CD4-positive, alpha-beta T cell (primary cell): ENCODE data around the gene OMA1. TPM values are rescaled to one million over a fixed set of nuclear protein-coding genes. Genes with fewer than 3 reads are reported as not detected.

Experiments used
- ATAC-seq: fragments of 200-7000 bp; cut with Tn5 transposase; one replicate; pipeline ENCODE4 v1.10.0; 2022; ENCODE audit warnings: mild to moderate bottlenecking; ENCODE audit not compliant: poor library complexity
- CTCF ChIA-PET: fragments of 350-600 bp; sonication (Branson Sonifier 250); formaldehyde crosslinking; loops from one replicate; lab custom pipeline; 2021; ENCODE audit warnings: antibody characterized with exemption, inconsistent platforms; lab: Charles Lee
- POLR2A ChIA-PET: fragments of 350-600 bp; sonication (Branson Sonifier 250); formaldehyde crosslinking; loops from one replicate; lab custom pipeline; 2021; ENCODE audit warnings: antibody characterized with exemption, inconsistent platforms; lab: Charles Lee
- DNase-seq, 14 experiments: peaks; one replicate each; pipeline ENCODE4 v3.0.0-alpha.2; 2013 to 2020; ENCODE audit warnings: mixed read lengths in 2 of 14
- H3K27ac ChIP-seq, 2 donors: one replicate each; pipeline versions ENCODE4 v1.5.1 to v1.7.0; 2013; ENCODE audit warnings: low read length in 2 of 2, low read depth in 1 of 2, mild to moderate bottlenecking in 1 of 2
- H3K27me3 ChIP-seq, 2 experiments: 1 replicate in 1 of 2; 2 replicates in 1 of 2; pipeline versions ENCODE4 v1.6.1 to v1.7.0; 2013; ENCODE audit warnings: low read length in 2 of 2, control low read depth in 1 of 2, mild to moderate bottlenecking in 1 of 2, moderate library complexity in 1 of 2; ENCODE audit not compliant: insufficient read depth in 2 of 2, control insufficient read depth in 1 of 2
- H3K36me3 ChIP-seq: one replicate; pipeline ENCODE4 v1.6.1; 2013; ENCODE audit warnings: low read length, control low read depth; ENCODE audit not compliant: insufficient read depth
- H3K4me1 ChIP-seq: one replicate; pipeline ENCODE4 v1.6.1; 2013; ENCODE audit warnings: low read length, control low read depth; ENCODE audit not compliant: insufficient read depth
- H3K4me3 ChIP-seq: one replicate; pipeline ENCODE4 v1.5.1; 2013; ENCODE audit warnings: mild to moderate bottlenecking, low read length, moderate library complexity
- H3K9me3 ChIP-seq, 2 experiments: 1 replicate in 1 of 2; 2 replicates in 1 of 2; pipeline versions ENCODE4 v1.6.1 to v1.7.0; 2013; ENCODE audit warnings: low read length in 2 of 2, mild to moderate bottlenecking in 2 of 2, control low read depth in 1 of 2, moderate library complexity in 1 of 2; ENCODE audit not compliant: control insufficient read depth in 1 of 2, insufficient read depth in 1 of 2
- H3K27ac Mint-ChIP-seq: one replicate; pipeline ENCODE4 v1.8.0; 2020; ENCODE audit warnings: mixed read lengths
- H3K27me3 Mint-ChIP-seq: one replicate; pipeline ENCODE4 v1.8.0; 2021; ENCODE audit warnings: mixed read lengths
- H3K36me3 Mint-ChIP-seq: one replicate; pipeline ENCODE4 v1.8.0; 2021; ENCODE audit warnings: low read depth, mixed read lengths
- H3K4me1 Mint-ChIP-seq: one replicate; pipeline ENCODE4 v1.8.0; 2021; ENCODE audit warnings: low read depth, mixed read lengths
- H3K4me3 Mint-ChIP-seq: one replicate; pipeline ENCODE4 v1.8.0; 2020; ENCODE audit warnings: mild to moderate bottlenecking, mixed read lengths
- H3K9me3 Mint-ChIP-seq: one replicate; pipeline ENCODE4 v1.8.0; 2020; ENCODE audit warnings: mixed read lengths
- intact Hi-C, 2 experiments: fragments of 100-400 bp; cut with DNase I in 1 of 2; cut with micrococcal nuclease in 1 of 2; formaldehyde crosslinking; loops; one replicate each; pipeline versions ENCODE4 v1.15.1 to v1.9.0; 2023 to 2025; cut with DNase I, micrococcal nuclease
- total RNA-seq, 174 experiments: library from RNA in 2 of 174; stranded (reverse) in 2 of 174; gene quantifications; one replicate each; pipeline ENCODE4 v1.2.3 and lab custom pipeline; 2021 to 2026
- TF ChIP-seq, protein P1 (sequence below): fragments of 200-600 bp; IDR thresholded peaks from one replicate; pipeline ENCODE4 v1.8.0; 2022; ENCODE audit warnings: antibody characterized with exemption, mild to moderate bottlenecking

OMA1 gene
- total RNA-seq, 2 experiments from 2014 or later: 23.7 to 27.7 TPM

DNA sequence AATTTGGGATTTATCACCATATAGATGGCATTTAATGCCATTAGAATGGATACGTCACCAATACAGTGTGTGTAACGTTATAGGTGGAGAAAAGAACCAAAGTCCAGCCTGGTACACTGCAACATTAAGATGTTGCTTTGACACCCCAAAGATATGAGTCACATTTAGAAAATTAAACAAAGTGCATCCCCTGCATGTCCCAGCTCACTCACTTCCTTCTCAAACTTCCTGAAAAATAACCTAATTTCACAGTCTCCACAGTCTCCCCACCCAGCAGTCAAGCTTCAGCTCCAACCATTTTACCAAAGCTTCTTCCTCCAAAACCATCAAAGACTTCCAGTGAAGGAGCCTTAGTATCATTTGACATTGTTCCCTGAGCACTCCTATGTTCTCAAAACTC, 111.9 kb downstream of the OMA1 start:
- H3K27ac ChIP-seq: no peak overlapping the region
- ATAC-seq (no peak), DNase-seq (peak in 1 of 14 experiments; percentile 9)
- Mint-ChIP-seq H3K27ac (no peak overlapping the region), H3K9me3 (no peaks in the 10 kb centered on the region), H3K4me3 (no peak overlapping the region), H3K27me3 (no peaks in the 10 kb centered on the region), H3K36me3 (no peaks in the 10 kb centered on the region), H3K4me1 (no peaks in the 10 kb centered on the region)
- no peaks in the 10 kb centered on the region for H3K36me3 ChIP-seq
- intact Hi-C loops: no loop called here
- POLR2A ChIA-PET: no interaction called here
- H3K4me1 ChIP-seq: no peaks in the 10 kb centered on the region
- TF ChIP-seq, protein P1, sequence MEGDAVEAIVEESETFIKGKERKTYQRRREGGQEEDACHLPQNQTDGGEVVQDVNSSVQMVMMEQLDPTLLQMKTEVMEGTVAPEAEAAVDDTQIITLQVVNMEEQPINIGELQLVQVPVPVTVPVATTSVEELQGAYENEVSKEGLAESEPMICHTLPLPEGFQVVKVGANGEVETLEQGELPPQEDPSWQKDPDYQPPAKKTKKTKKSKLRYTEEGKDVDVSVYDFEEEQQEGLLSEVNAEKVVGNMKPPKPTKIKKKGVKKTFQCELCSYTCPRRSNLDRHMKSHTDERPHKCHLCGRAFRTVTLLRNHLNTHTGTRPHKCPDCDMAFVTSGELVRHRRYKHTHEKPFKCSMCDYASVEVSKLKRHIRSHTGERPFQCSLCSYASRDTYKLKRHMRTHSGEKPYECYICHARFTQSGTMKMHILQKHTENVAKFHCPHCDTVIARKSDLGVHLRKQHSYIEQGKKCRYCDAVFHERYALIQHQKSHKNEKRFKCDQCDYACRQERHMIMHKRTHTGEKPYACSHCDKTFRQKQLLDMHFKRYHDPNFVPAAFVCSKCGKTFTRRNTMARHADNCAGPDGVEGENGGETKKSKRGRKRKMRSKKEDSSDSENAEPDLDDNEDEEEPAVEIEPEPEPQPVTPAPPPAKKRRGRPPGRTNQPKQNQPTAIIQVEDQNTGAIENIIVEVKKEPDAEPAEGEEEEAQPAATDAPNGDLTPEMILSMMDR: no peak
- no peaks in the 10 kb centered on the region for H3K27me3 ChIP-seq
- CTCF ChIA-PET: no interaction called here
- no peak overlapping the region for H3K4me3 ChIP-seq
- no peaks in the 10 kb centered on the region for H3K9me3 ChIP-seq

DNA sequence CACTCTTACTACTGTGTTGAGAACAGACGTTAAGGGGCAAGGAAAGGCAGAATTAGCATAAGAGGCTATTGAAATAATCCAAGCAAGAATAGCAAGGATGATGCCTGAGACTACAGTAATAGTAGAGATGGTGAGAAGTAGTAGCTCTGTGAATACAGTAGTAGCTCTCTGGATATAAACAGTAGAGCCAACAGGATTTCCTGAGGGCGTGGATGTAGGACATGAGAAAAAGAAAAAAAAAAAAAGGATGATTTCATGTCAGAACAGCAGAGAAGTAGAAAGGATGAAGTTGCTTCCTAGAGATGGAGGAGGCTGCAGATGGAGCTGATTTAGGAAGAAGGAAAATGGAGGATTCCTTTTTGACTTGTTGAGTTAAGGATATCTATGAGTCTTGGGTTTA, 112.3 kb downstream of the OMA1 start:
- Mint-ChIP-seq H3K4me3 (no peak overlapping the region), H3K36me3 (peaks cover 3% of the 10 kb centered on the region), H3K4me1 (no peaks in the 10 kb centered on the region), H3K27me3 (no peaks in the 10 kb centered on the region), H3K27ac (no peak overlapping the region), H3K9me3 (no peaks in the 10 kb centered on the region)
- no peaks in the 10 kb centered on the region for H3K27me3 ChIP-seq
- no peak overlapping the region for H3K27ac ChIP-seq
- no peak overlapping the region for H3K4me3 ChIP-seq
- ChIA-PET CTCF (no interaction called here), POLR2A (no interaction called here)
- H3K9me3 ChIP-seq: no peaks in the 10 kb centered on the region
- ATAC-seq (no peak), DNase-seq (no peak)
- intact Hi-C loops: no loop called here
- TF ChIP-seq, protein P1: no peak
- H3K36me3 ChIP-seq: no peaks in the 10 kb centered on the region
- H3K4me1 ChIP-seq: no peaks in the 10 kb centered on the region

DNA sequence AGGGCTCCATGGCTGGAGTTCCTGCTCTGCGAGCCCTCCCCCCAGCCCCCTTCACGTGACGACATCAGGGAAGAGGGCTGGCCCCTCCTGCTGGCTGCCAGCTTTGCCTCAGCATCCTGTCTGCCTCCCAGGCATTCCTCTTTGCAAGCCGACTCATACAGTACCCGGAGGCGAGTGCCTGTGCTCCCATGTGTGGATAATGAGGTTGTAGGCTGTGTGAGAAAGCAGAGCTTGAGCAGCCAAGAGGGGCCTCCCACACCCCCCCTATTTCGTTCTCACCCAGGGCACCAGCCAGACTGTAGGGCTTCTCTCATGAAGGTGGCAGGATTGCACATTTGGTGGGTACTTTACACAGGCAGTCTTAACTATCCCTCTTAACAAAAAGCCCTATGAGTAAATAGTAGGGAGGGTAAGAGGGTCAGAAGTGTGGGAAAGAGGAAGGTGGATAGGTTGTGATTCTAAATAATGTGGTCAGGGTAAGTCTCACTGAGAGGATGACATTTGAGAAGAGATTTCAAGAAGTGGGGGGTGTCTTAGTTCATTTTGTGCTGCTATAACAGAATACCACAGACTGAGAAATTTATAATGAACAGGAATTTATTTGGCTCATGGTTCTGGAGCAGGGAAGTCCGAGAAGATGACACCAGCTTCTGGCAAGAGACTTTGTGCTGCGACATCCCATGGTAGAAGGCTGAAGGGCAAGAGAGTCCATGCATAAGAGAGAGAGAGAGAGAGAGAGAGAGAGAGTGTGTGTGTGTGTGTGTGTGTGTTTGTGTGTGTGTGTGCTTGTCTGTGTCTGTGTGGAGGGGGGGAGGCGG, 113.5 kb downstream of the OMA1 start:
- H3K9me3 ChIP-seq: no peaks in the 10 kb centered on the region

More for the DNA sequence above, 113.5 kb downstream of the OMA1 start:
- Mint-ChIP-seq H3K9me3 (no peaks in the 10 kb centered on the region), H3K27ac (no peak overlapping the region), H3K36me3 (peaks cover 7% of the 10 kb centered on the region), H3K4me3 (no peak overlapping the region), H3K27me3 (no peaks in the 10 kb centered on the region), H3K4me1 (no peaks in the 10 kb centered on the region)
- Histone ChIP-seq H3K4me1 (no peaks in the 10 kb centered on the region), H3K27ac (no peak overlapping the region), H3K36me3 (no peaks in the 10 kb centered on the region), H3K27me3 (no peaks in the 10 kb centered on the region), H3K4me3 (no peak overlapping the region)
- ChIA-PET CTCF (no interaction called here), POLR2A (no interaction called here)
- DNase-seq (peak in 2 of 14 experiments; percentile 5 to 14), ATAC-seq (no peak)
- TF ChIP-seq, protein P1: no peak
- intact Hi-C loops: no loop called here
